CD4-positive, alpha-beta T cell treated with Interleukin-17A for 4 hours (primary cell): ENCODE measurements around the gene SSX1.
"Not testable (repeated sequence)": the region's sequence is repeated elsewhere in the genome, so short reads cannot be mapped to it uniquely, and the experiment has no call there.

Experiments used
- DNase-seq: peaks from one replicate; pipeline ENCODE4 v3.0.0-alpha.2; 2020; ENCODE audit warnings: mixed read lengths

SSX1 gene, protein sequence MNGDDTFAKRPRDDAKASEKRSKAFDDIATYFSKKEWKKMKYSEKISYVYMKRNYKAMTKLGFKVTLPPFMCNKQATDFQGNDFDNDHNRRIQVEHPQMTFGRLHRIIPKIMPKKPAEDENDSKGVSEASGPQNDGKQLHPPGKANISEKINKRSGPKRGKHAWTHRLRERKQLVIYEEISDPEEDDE

DNA sequence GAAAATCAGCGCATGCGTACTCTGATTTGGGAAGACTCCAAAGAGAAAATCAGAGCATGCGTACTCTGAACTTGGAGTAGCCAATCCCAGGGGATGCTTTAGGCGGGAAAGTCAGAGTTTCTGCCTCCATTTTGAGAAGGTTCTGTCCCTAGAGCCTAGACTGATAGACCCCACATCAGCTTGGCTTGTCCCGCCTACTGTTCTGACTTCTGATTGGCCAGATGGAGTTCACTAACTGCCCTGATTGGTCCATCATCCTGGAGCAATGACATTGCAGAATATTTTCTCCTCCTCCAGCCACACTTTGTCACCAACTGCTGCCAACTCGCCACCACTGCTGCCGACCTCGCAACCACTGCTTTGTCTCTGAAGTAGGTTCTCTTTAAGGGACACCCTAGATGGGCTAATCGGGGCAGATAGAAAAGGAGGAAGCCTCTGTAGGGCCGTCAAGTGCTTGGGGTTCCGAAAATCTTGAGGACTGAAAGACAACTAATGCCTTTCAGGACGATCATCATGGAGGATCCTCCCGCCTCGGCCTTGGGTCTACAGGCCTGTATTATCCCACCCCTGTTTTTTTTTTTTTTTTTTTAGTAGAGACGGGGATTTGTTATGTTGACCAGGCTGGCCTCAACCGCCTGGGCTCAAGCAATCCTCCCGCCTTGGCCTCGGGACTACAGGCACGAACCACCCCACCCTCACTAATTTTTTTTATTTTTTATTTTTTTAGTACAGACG is at the start of gene SSX1:
Gene SSX1, plus strand, starts transcription at position 331 of the 735 bp plus-strand sequence. CDS start 1,850 bp downstream, outside the sequence.
- DNase-seq, result not testable (repeated sequence)

- DNase-seq, result not testable (repeated sequence)
These were observed 40.9 kb upstream of the SSX1 start for GRCh38 chrX:48214341-48214740.

DNA sequence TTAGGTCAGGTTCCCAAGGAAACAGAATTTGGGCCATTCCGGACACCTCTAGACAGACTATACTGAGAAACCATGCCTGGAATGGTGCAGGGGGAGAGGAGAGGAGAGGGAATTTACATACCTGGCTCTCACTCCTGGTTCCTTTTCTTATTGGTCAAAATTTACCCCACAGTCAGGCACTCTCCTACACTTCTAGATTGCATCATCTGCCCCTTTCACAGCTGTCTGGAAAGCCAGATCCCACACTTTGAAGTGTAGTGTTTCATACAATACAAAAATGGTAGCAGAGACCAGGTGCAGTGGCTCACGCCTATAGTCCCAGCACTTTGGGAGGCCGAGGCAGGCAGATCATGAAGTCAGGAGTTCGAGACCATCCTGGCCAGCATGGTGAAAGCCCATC is 31.0 kb upstream of the SSX1 start:
- DNase-seq, result not testable (repeated sequence)

DNA sequence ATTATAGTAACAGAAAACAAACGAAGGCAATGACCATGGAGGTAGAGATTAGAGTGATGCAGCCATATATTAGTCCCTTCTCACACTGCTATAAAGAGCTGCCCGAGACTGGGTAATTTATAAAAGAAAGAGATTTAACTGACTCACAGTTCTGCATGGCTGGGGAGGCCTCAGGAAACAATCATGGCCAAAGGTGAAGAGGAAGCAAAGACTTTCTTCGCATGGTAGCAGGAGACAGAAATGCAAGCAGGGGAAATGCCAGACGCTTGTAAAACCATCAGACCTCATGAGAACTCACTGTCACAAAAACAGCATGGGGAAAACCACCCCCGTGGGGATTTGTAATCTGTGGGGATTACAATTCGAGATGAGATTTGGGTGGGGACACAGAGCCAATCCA is 2.2 kb upstream of the SSX1 start:
- DNase-seq, result not testable (repeated sequence)

- DNase-seq, result not testable (repeated sequence)
These were observed 19.2 kb downstream of the SSX1 start for GRCh38 chrX:48274365-48274764.

DNA sequence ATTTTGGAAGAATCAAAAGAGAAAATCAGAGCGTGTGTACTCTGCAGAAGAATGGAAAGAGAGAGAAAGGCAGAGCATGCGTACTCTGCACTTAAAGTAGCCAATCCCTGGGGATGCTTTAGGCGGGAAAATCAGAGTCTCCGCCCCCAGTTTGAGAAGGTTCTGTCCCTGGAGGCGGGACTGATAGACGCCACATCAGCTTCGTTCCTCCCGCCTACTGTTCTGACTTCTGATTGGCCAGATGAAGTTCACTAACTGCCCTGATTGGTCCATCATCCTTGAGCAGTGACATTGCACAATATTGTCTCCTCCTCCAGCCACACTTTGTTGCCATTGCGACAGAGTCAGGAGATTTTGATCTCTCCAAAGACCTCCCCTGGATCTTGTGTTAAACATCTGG is 23.8 kb downstream of the SSX1 start:
- DNase-seq, result no peak

DNA sequence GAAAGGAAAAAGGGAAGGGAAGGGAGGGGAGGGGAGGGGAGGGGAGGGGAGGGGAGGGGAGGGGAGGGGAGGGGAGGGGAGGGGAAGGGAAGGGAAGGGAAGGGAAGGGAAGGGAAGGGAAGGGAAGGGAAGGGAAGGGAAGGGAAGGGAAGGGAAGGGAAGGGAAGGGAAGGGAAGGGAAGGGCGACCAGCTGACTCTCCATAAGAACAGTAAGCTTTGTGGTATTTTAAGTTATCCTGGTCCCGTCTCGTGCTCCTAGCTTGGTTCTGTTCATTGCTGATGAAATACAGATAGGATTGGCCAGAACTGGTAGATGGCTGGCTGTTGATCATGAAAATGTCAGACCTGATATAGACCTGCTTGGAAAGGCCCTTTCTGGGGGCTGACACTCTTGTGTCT is 25.5 kb downstream of the SSX1 start:
- DNase-seq, result not testable (repeated sequence)

GRCh38 chrX:48306175-48306574 is 51.0 kb downstream of the SSX1 start:
- DNase-seq, result no peak

- DNase-seq, result not testable (repeated sequence)
These were observed 58.8 kb downstream of the SSX1 start for GRCh38 chrX:48313996-48314395.
